ENCODE measurements around the gene BTBD19. TPM values are rescaled to one million over a fixed set of nuclear protein-coding genes. Genes with fewer than 3 reads are reported as not detected.
"Not testable (repeated sequence)": the region's sequence is repeated elsewhere in the genome, so short reads cannot be mapped to it uniquely, and the experiment has no call there.

Gene BTBD19
- total RNA-seq, 1 donor from 2014 or later, result 5.9 TPM

GRCh38 chr1:44811234-44811633, 2.9 kb downstream of the BTBD19 start:
- Mint-ChIP-seq H3K27me3 (ENCODE audit: unreplicated experiment) (peaks cover 21% of the 10 kb centered on the region), H3K36me3 (ENCODE audit: unreplicated experiment) (peaks cover 5% of the 10 kb centered on the region), H3K9me3 (ENCODE audit: unreplicated experiment) (peaks cover 12% of the 10 kb centered on the region), H3K4me3 (ENCODE audit: unreplicated experiment) (peak overlapping the region; percentile 60), H3K4me1 (ENCODE audit: low read depth, unreplicated experiment) (peaks cover 26% of the 10 kb centered on the region), H3K27ac (ENCODE audit: unreplicated experiment) (no peak overlapping the region)
- no peak for DNase-seq
- no peak for TF ChIP-seq CTCF (IDR thresholded peaks at IDR 0.05; ENCODE audit: partially characterized antibody, unreplicated experiment)

GRCh38 chr1:44812822-44813543, 4.7 kb downstream of the BTBD19 start:
- peak; percentile 53 for DNase-seq
- Mint-ChIP-seq H3K36me3 (ENCODE audit: unreplicated experiment) (peaks cover 5% of the 10 kb centered on the region), H3K27ac (ENCODE audit: unreplicated experiment) (peak overlapping the region; percentile 52), H3K9me3 (ENCODE audit: unreplicated experiment) (peaks cover 12% of the 10 kb centered on the region), H3K27me3 (ENCODE audit: unreplicated experiment) (peaks cover 21% of the 10 kb centered on the region), H3K4me3 (ENCODE audit: unreplicated experiment) (peak overlapping the region; percentile 76), H3K4me1 (ENCODE audit: low read depth, unreplicated experiment) (peaks cover 15% of the 10 kb centered on the region)
- TF ChIP-seq CTCF (IDR thresholded peaks at IDR 0.05; ENCODE audit: partially characterized antibody, unreplicated experiment), result no peak

GRCh38 chr1:44815926-44816325, 7.6 kb downstream of the BTBD19 start:
- not testable (repeated sequence) for H3K27ac Mint-ChIP-seq (ENCODE audit: unreplicated experiment); H3K4me3 Mint-ChIP-seq (ENCODE audit: unreplicated experiment); H3K36me3 Mint-ChIP-seq (ENCODE audit: unreplicated experiment)
- H3K27me3 Mint-ChIP-seq (ENCODE audit: unreplicated experiment), result peaks cover 24% of the 10 kb centered on the region
- DNase-seq, result peak; percentile 2
- H3K9me3 Mint-ChIP-seq (ENCODE audit: unreplicated experiment), result peaks cover 19% of the 10 kb centered on the region
- peaks cover 16% of the 10 kb centered on the region for H3K4me1 Mint-ChIP-seq (ENCODE audit: low read depth, unreplicated experiment)

GRCh38 chr1:44817307-44817706, 9.0 kb downstream of the BTBD19 start:
- TF ChIP-seq CTCF (IDR thresholded peaks at IDR 0.05; ENCODE audit: partially characterized antibody, unreplicated experiment), result no peak
- H3K36me3 Mint-ChIP-seq (ENCODE audit: unreplicated experiment), result peaks cover 5% of the 10 kb centered on the region
- peaks cover 18% of the 10 kb centered on the region for H3K27me3 Mint-ChIP-seq (ENCODE audit: unreplicated experiment)
- H3K27ac Mint-ChIP-seq (ENCODE audit: unreplicated experiment), result peak overlapping the region; percentile 3
- DNase-seq, result no peak
- no peak overlapping the region for H3K4me3 Mint-ChIP-seq (ENCODE audit: unreplicated experiment)
- peaks cover 21% of the 10 kb centered on the region for H3K9me3 Mint-ChIP-seq (ENCODE audit: unreplicated experiment)
- H3K4me1 Mint-ChIP-seq (ENCODE audit: low read depth, unreplicated experiment), result peaks cover 8% of the 10 kb centered on the region

- Mint-ChIP-seq H3K9me3 (ENCODE audit: unreplicated experiment) (peaks cover 19% of the 10 kb centered on the region), H3K27me3 (ENCODE audit: unreplicated experiment) (peaks cover 13% of the 10 kb centered on the region), H3K4me1 (ENCODE audit: low read depth, unreplicated experiment) (peaks cover 8% of the 10 kb centered on the region), H3K4me3 (ENCODE audit: unreplicated experiment) (peak overlapping the region; percentile 30), H3K36me3 (ENCODE audit: unreplicated experiment) (peaks cover 5% of the 10 kb centered on the region), H3K27ac (ENCODE audit: unreplicated experiment) (peak overlapping the region; percentile 6)
- no peak for DNase-seq
- TF ChIP-seq CTCF (IDR thresholded peaks at IDR 0.05; ENCODE audit: partially characterized antibody, unreplicated experiment), result no peak
Observed at GRCh38 chr1:44817771-44818495, 9.6 kb downstream of the BTBD19 start.

Data from glutamatergic neuron (in vitro differentiated cells).